SU-DHL-6 (cell line): ENCODE results near the gene FKBP2.

ENCODE experiments used
- H2AFZ ChIP-seq: fragments of 200-600 bp; sonication (generic); 2 replicates; pipeline ENCODE4 v1.6.1; 2014; ENCODE audit warnings: low read depth, mild to moderate bottlenecking, moderate library complexity, mixed read lengths, antibody characterized with exemption, low read length; ENCODE audit not compliant: severe bottlenecking
- H3F3A ChIP-seq: fragments of 200-600 bp; shearing (Covaris generic); 2 replicates; pipeline ENCODE4 v1.6.0; 2016; ENCODE audit warnings: antibody characterized with exemption, mild to moderate bottlenecking; ENCODE audit not compliant: insufficient read depth
- H3K27ac ChIP-seq: fragments of 200-600 bp; sonication (generic); 2 replicates; pipeline ENCODE4 v1.5.1; 2016; ENCODE audit warnings: low read depth, mild to moderate bottlenecking, low read length, moderate library complexity, mixed read lengths
- H3K27me3 ChIP-seq: fragments of 200-600 bp; sonication (generic), shearing (Covaris generic); 2 replicates; pipeline ENCODE4 v1.6.0; 2014; ENCODE audit warnings: mild to moderate bottlenecking, low read length
- H3K36me3 ChIP-seq: fragments of 200-600 bp; sonication (generic); 2 replicates; pipeline ENCODE4 v1.6.1; 2014; ENCODE audit warnings: mild to moderate bottlenecking, low read length, mixed read lengths
- H3K4me2 ChIP-seq: fragments of 300-600, 200-600 bp; shearing (Covaris generic), sonication (generic); 2 replicates; pipeline ENCODE4 v1.6.0; 2014; ENCODE audit warnings: low read length, low read depth, mild to moderate bottlenecking; ENCODE audit not compliant: poor library complexity, severe bottlenecking
- H3K4me3 ChIP-seq: fragments of 200-600 bp; sonication (generic); 2 replicates; pipeline ENCODE4 v1.5.1; 2014; ENCODE audit warnings: antibody characterized with exemption, low read length, mild to moderate bottlenecking, mixed read lengths; ENCODE audit not compliant: insufficient read depth, poor library complexity, severe bottlenecking
- H3K79me2 ChIP-seq: fragments of 200-600 bp; sonication (generic); 2 replicates; pipeline ENCODE4 v1.6.1; 2014; ENCODE audit warnings: mild to moderate bottlenecking, low read length, moderate library complexity; ENCODE audit not compliant: insufficient read depth
- H3K9ac ChIP-seq: fragments of 200-600 bp; sonication (generic); 2 replicates; pipeline ENCODE4 v1.7.0; 2014; ENCODE audit warnings: mild to moderate bottlenecking, low read length
- H3K9me2 ChIP-seq: fragments of 200-600 bp; sonication (generic); replicated peaks from 2 replicates; pipeline ENCODE4 v1.6.1; 2014; ENCODE audit warnings: low read length; ENCODE audit not compliant: insufficient read depth
- H3K9me3 ChIP-seq: fragments of 200-600 bp; sonication (generic); 2 replicates; pipeline ENCODE4 v1.6.1; 2014; ENCODE audit warnings: low read length, mixed read lengths; ENCODE audit not compliant: insufficient read depth
- H4K20me1 ChIP-seq: fragments of 200-600 bp; sonication (generic); 2 replicates; pipeline ENCODE4 v1.6.1; 2014; ENCODE audit warnings: low read depth, mild to moderate bottlenecking, antibody characterized with exemption, low read length, moderate library complexity, mixed read lengths
- EZH2phosphoT487 ChIP-seq: fragments of 200-600 bp; sonication (generic), shearing (Covaris generic); conservative IDR thresholded peaks from 2 replicates; pipeline ENCODE4 v1.6.1; 2018; ENCODE audit warnings: mild to moderate bottlenecking, antibody characterized with exemption, low read length, moderate library complexity, mixed read lengths
- TF ChIP-seq, protein P1 (sequence below): fragments of 200-600 bp; sonication (generic); IDR thresholded peaks from one replicate; pipeline ENCODE4 v1.5.1; 2017; ENCODE audit warnings: antibody characterized with exemption, mild to moderate bottlenecking, low read length, moderate library complexity; ENCODE audit not compliant: insufficient read depth, poor library complexity, severe bottlenecking

Gene FKBP2

GRCh38 chr11:64262271-64263002 lies 21.5 kb downstream of the FKBP2 start:
- Histone ChIP-seq H4K20me1 (no peaks in the 10 kb centered on the region), H3K27me3 (no peaks in the 10 kb centered on the region), H3K36me3 (no peaks in the 10 kb centered on the region), H3K9ac (no peak overlapping the region), H3K4me3 (no peak overlapping the region), H3K79me2 (no peaks in the 10 kb centered on the region), H3K9me2 (no peaks in the 10 kb centered on the region), H2AFZ (no peak overlapping the region), H3K4me2 (no peak overlapping the region), H3K9me3 (no peaks in the 10 kb centered on the region), H3F3A (no peaks in the 10 kb centered on the region), H3K27ac (no peak overlapping the region)
- TF ChIP-seq, protein P1, sequence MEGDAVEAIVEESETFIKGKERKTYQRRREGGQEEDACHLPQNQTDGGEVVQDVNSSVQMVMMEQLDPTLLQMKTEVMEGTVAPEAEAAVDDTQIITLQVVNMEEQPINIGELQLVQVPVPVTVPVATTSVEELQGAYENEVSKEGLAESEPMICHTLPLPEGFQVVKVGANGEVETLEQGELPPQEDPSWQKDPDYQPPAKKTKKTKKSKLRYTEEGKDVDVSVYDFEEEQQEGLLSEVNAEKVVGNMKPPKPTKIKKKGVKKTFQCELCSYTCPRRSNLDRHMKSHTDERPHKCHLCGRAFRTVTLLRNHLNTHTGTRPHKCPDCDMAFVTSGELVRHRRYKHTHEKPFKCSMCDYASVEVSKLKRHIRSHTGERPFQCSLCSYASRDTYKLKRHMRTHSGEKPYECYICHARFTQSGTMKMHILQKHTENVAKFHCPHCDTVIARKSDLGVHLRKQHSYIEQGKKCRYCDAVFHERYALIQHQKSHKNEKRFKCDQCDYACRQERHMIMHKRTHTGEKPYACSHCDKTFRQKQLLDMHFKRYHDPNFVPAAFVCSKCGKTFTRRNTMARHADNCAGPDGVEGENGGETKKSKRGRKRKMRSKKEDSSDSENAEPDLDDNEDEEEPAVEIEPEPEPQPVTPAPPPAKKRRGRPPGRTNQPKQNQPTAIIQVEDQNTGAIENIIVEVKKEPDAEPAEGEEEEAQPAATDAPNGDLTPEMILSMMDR = no peak
- TF ChIP-seq EZH2phosphoT487 = no peak

DNA sequence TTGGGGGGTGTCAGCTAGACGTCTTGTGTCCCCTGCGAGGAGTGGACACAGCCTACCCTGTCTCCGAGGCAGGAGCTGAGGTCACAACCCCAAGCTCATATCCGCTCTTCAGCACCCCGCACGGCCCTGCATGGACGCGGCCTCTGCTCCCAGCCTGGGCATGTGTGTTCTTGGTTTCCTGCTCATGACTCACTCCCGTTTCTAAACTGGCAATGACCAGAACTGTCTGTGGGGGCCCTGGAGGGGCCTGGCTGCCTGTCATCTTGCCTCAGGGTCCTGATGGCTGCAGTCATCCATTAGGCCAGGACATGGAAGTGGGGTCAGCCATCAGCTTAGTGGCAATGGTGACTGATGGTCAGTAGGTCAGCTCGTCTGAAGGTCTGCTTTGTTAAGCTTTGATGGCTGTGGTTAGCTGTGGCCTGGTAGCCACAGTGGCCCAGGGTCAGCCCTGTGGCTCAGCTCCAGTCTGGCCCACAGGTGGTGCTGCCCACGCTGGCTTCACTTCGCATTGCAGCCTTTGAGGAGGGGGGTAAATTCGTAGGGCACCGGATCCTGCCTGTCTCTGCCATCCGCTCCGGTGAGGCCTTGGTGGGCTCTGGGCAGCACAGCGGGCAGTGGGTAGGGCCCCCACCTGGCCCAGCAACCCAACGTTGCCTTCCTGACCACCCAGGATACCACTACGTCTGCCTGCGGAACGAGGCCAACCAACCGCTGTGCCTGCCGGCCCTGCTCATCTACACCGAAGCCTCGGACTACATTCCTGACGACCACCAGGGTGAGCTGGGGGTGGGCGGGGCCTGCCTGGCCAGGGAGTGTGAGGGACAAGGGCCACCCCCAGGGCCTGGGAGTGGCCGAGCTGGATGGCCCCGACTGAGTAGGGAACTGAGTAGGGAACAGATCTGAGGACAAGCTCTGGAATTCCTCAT lies 22.4 kb downstream of the FKBP2 start:
- Histone ChIP-seq H3K4me3 (no peak overlapping the region), H3K36me3 (no peaks in the 10 kb centered on the region), H3K27ac (no peak overlapping the region)

DNA sequence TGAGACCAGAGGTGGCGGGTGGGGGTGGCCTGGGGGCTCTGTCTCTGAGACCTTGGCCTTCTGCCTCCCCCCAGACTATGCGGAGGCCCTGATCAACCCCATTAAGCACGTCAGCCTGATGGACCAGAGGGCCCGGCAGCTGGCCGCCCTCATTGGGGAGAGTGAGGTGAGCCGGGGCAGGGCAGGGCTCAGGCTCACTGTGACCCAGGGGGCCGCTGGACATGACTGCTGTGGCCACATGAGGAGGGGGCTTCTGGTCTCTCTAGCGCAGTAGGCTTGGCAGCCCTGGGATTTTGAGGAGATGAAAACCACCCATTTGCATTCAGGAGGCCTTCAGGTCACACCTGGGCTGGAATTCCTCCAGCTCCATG lies 23.0 kb downstream of the FKBP2 start:
- no peaks in the 10 kb centered on the region for H3K9me3 ChIP-seq
- no peak overlapping the region for H3K27ac ChIP-seq
- H3K9me2 ChIP-seq = no peaks in the 10 kb centered on the region
- H3K4me2 ChIP-seq = no peak overlapping the region
- H3F3A ChIP-seq = no peaks in the 10 kb centered on the region
- no peaks in the 10 kb centered on the region for H3K27me3 ChIP-seq
- no peak for TF ChIP-seq EZH2phosphoT487
- TF ChIP-seq, protein P1 = no peak
- no peaks in the 10 kb centered on the region for H3K36me3 ChIP-seq
- H4K20me1 ChIP-seq = no peaks in the 10 kb centered on the region
- no peak overlapping the region for H3K4me3 ChIP-seq
- H2AFZ ChIP-seq = no peak overlapping the region
- H3K79me2 ChIP-seq = 0 out of 2 replicates have a peak, but pooled peaks cover 3% of the 10 kb centered on the region
- no peak overlapping the region for H3K9ac ChIP-seq

More for the DNA sequence above, 22.4 kb downstream of the FKBP2 start:
- Histone ChIP-seq H3F3A (no peaks in the 10 kb centered on the region), H2AFZ (no peak overlapping the region), H3K79me2 (no peaks in the 10 kb centered on the region), H3K27me3 (no peaks in the 10 kb centered on the region), H3K9me2 (no peaks in the 10 kb centered on the region), H4K20me1 (no peaks in the 10 kb centered on the region), H3K9ac (no peak overlapping the region), H3K4me2 (no peak overlapping the region), H3K9me3 (no peaks in the 10 kb centered on the region)
- TF ChIP-seq, protein P1 = no peak
- no peak for TF ChIP-seq EZH2phosphoT487
